GM18951 (cell line): ENCODE results near the gene ISM1.

Experiments used
- POLR2A ChIP-seq: IDR thresholded peaks from 4 replicates; pipeline ENCODE4 v1.6.1; 2011; ENCODE audit warnings: mild to moderate bottlenecking; ENCODE audit not compliant: insufficient read length, insufficient read depth; ENCODE audit errors: extremely low read depth
- in situ Hi-C: fragments of 300-500 bp; cut with MboI; formaldehyde crosslinking; loops from one replicate; pipeline ENCODE4 v1.12.0; 2022; ENCODE audit warnings: low sequenced_read_pairs, mixed read lengths, inconsistent platforms; ENCODE audit not compliant: unreplicated experiment

The ISM1 gene

GRCh38 chr20:13302647-13303450 lies 81.8 kb downstream of the ISM1 start:
- in situ Hi-C loops = no loop called here
- TF ChIP-seq POLR2A = no peak

GRCh38 chr20:13305284-13305683 lies 84.2 kb downstream of the ISM1 start:
- no peak for TF ChIP-seq POLR2A
- in situ Hi-C loops = no loop called here

- TF ChIP-seq POLR2A = no peak
Observed at GRCh38 chr20:13307562-13308163, 86.6 kb downstream of the ISM1 start.

DNA sequence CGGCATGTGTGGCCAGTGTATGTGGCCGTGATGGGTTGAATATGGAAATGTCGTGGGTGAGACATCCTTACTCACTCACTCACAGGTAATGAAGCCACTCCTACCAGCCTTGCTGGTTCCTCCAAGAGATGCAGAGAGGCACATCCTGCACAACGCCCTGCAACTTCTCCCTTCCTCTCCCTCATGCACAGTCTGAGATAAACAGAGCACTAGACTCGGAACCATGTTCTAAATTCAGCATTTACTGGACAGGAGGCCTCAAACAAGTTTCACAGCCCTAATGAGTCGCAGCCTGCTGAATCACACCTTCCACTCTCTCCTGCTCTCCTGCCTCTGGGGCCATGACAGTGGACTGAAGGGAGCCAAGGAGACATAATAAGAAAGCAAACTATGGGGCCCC lies 91.2 kb downstream of the ISM1 start:
- in situ Hi-C loops = no loop called here
- TF ChIP-seq POLR2A = no peak

More at GRCh38 chr20:13307562-13308163, 86.6 kb downstream of the ISM1 start:
- in situ Hi-C loops = no loop called here

DNA sequence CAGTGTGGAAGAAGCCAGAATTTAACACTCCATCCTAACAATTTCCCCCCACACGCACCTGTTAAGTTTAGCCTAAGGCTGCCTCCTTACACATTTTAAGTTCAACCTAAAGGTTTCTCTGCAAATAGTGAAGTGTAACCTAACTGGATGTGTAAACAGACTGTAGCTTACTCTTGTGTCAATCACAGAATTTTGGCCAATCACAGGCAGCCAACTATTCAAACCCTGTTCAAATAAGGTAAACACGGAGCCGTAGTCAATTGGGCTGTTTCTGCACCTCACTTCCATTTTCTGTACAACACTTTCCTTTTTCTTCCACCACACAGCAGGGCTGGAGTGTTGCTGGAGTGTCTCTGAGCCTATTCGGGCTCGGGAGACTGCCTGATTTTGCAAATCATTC lies 92.1 kb downstream of the ISM1 start:
- no peak for TF ChIP-seq POLR2A
- in situ Hi-C loops = no loop called here

DNA sequence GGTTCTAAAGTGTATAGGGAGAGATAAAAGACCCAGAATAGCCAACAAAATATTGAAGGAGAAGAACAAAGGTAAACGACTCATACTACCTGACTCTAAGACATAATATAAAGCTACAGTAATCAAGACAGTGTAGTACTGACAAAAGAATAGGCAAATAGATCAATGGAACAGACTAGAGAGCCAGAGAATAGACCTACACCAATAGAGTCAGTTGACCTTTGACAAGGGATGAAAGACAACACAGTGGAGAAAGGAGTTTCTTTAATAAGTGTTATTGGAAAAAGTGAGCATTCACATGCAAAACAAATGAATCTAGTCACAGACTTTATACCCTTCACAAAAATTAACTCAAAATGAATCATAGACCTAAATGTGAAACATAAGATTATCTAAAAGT lies 96.4 kb downstream of the ISM1 start:
- in situ Hi-C loops = no loop called here
- TF ChIP-seq POLR2A = no peak

- TF ChIP-seq POLR2A = no peak
Observed at GRCh38 chr20:13318871-13319521, 97.9 kb downstream of the ISM1 start.

DNA sequence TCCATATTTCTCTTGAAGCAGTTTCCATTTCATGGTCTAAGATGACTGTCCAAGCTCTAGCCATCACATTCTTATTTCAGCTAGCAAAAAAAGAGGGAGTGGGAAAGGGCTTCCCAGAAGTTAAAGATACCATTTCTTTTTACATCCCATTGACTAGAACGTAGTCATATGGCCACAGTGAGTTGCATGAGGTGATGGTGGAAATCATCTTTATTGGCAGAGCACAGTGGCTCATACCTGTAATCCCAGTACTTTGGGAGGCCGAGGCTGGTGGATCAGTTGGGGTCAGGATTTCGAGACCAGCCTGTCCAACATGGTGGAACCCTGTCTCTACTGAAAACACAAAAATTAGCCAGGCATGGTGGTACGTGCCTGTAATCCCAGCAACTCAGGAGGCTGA lies 99.6 kb downstream of the ISM1 start:
- TF ChIP-seq POLR2A = no peak
- in situ Hi-C loops = no loop called here

More at GRCh38 chr20:13318871-13319521, 97.9 kb downstream of the ISM1 start:
- in situ Hi-C loops = no loop called here

- in situ Hi-C loops = no loop called here
- no peak for TF ChIP-seq POLR2A
Observed at GRCh38 chr20:13321416-13321815, 100.3 kb downstream of the ISM1 start.

- TF ChIP-seq POLR2A = no peak
- in situ Hi-C loops = no loop called here
Observed at GRCh38 chr20:13322198-13322597, 101.1 kb downstream of the ISM1 start.

DNA sequence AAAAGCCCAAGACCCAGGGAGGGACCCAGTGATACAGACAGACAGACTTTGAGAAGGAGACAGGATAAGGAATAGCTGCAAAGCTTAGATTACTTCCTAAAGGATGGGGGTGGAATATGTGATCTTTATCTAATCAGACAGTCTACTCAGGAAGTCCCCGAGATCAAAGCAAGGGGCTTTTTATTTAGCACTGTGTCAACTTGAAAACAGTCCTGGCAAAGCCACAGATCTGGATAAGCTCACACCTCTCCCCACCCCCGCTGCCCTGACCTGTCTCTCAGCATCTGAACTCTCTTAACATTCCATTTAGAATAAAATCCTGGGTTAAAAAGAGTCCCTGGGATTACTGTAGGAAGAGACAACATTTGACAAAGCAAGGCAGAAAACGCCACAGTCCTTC lies 101.5 kb downstream of the ISM1 start:
- TF ChIP-seq POLR2A = no peak
- in situ Hi-C loops = no loop called here

GRCh38 chr20:13325033-13325432 lies 104.0 kb downstream of the ISM1 start:
- in situ Hi-C loops = no loop called here

DNA sequence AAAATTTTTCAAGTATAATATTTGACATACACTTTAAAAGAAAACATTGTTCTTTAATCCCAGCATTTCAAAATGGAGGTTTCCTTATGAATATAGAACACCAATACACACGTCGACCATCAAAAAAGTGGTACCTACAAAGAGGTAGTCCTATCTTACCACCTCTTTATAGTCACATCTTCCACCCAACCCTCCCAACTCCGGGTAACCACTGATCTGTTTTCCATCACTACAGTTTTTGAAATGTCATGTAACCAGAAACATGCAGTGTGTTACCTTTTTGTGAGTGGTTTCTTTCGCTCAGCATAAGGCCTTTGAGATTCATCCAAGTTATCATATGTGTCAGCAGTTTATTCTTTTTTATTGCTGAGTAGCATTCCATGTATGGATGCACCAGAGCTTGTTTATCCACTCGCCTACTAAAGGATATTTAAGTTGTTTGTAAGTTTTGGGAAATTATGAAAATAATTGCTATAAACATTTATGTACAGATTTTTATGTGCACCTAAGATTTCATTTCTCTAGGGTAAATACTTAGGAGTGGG lies 104.8 kb downstream of the ISM1 start:
- no peak for TF ChIP-seq POLR2A
- in situ Hi-C loops = no loop called here

More at GRCh38 chr20:13325033-13325432, 104.0 kb downstream of the ISM1 start:
- TF ChIP-seq POLR2A = no peak

GRCh38 chr20:13331536-13331935 lies 110.5 kb downstream of the ISM1 start:
- no peak for TF ChIP-seq POLR2A
- in situ Hi-C loops = no loop called here

DNA sequence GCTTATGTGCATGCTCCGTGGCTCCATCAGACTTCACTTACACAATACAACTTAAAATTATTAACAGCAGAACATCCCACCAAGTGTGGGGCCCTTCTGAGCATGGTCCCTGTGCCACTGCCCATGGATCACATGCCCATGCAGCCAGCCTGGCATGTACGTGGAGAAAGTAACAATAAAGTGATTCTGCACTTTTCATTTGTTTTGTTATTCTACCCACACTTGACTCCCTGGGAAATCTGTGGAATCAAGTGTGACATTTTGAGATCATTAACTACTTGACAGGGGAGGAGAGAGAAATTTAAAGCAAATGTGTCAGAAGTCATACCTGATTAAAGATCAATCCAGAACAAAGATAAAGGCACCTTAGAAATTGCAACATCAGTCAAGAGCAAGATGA lies 112.0 kb downstream of the ISM1 start:
- in situ Hi-C loops = no loop called here
- TF ChIP-seq POLR2A = no peak
